ENCODE results near the gene RTN4. TPM values are rescaled to one million over a fixed set of nuclear protein-coding genes. Genes with fewer than 3 reads are reported as not detected.

Gene RTN4
- total and polyA plus RNA-seq, 2 experiments from 2014 or later = 218 to 221 TPM

GRCh38 chr2:55097082-55097460, 46.8 kb upstream of the RTN4 start:
- Histone ChIP-seq H3K4me3 (no peak overlapping the region), H3K4me2 (no peak overlapping the region), H3F3A (replicated peaks; ENCODE audit: low read depth) (no peaks in the 10 kb centered on the region), H3K27me3 (ENCODE audit: insufficient read depth) (no peaks in the 10 kb centered on the region), H3K79me2 (replicated peaks; ENCODE audit: insufficient read depth) (no peaks in the 10 kb centered on the region), H3K4me1 (ENCODE audit: insufficient read depth) (peaks cover 15% of the 10 kb centered on the region), H3K9me2 (ENCODE audit: insufficient read depth) (no peaks in the 10 kb centered on the region), H3K27ac (ENCODE audit: low read depth) (no peak overlapping the region), H2AFZ (0 out of 2 replicates have a peak overlapping the region, but pooled peaks have one; percentile 49), H3K36me3 (ENCODE audit: insufficient read depth) (no peaks in the 10 kb centered on the region; the same call in 1 of the 2 replicates), H4K20me1 (replicated peaks; ENCODE audit: insufficient read depth) (no peaks in the 10 kb centered on the region)
- no peaks in the 10 kb centered on the region for H3K36me3 Mint-ChIP-seq (ENCODE audit: low read depth)
- no peak for DNase-seq (ENCODE audit: low spot score)
- TF ChIP-seq NANOG (IDR thresholded peaks at IDR 0.05; ENCODE audit: borderline replicate concordance) = no peak
- TF ChIP-seq EZH2phosphoT487 (IDR thresholded peaks at IDR 0.05; ENCODE audit: unreplicated experiment) = no peak
- no peak for TF ChIP-seq ZNF114 (CRISPR knock-in tag; IDR thresholded peaks at IDR 0.05)
- no peak for TF ChIP-seq CREB1 (CRISPR knock-in tag; IDR thresholded peaks at IDR 0.05; ENCODE audit: low read depth)
- TF ChIP-seq POLR2AphosphoS5 (IDR thresholded peaks at IDR 0.05; ENCODE audit: low read depth) = no peak
- TF ChIP-seq JUNB (IDR thresholded peaks at IDR 0.05; ENCODE audit: unreplicated experiment) = no peak
- no peak for TF ChIP-seq ZNF462 (CRISPR knock-in tag; IDR thresholded peaks at IDR 0.05)
- TF ChIP-seq CTCF (conservative IDR thresholded peaks at IDR 0.05; ENCODE audit: low read depth in 2 of 2) = no peak
- TF ChIP-seq ZNF331 (CRISPR knock-in tag; IDR thresholded peaks at IDR 0.05; ENCODE audit: low read depth) = no peak
- no peak for TF ChIP-seq ETS1 (IDR thresholded peaks at IDR 0.05)
- TF ChIP-seq EZH2 (IDR thresholded peaks at IDR 0.05; ENCODE audit: low read depth, unreplicated experiment) = no peak
- TF ChIP-seq STAT1 (IDR thresholded peaks at IDR 0.05; ENCODE audit: unreplicated experiment) = no peak
- TF ChIP-seq, protein P1, sequence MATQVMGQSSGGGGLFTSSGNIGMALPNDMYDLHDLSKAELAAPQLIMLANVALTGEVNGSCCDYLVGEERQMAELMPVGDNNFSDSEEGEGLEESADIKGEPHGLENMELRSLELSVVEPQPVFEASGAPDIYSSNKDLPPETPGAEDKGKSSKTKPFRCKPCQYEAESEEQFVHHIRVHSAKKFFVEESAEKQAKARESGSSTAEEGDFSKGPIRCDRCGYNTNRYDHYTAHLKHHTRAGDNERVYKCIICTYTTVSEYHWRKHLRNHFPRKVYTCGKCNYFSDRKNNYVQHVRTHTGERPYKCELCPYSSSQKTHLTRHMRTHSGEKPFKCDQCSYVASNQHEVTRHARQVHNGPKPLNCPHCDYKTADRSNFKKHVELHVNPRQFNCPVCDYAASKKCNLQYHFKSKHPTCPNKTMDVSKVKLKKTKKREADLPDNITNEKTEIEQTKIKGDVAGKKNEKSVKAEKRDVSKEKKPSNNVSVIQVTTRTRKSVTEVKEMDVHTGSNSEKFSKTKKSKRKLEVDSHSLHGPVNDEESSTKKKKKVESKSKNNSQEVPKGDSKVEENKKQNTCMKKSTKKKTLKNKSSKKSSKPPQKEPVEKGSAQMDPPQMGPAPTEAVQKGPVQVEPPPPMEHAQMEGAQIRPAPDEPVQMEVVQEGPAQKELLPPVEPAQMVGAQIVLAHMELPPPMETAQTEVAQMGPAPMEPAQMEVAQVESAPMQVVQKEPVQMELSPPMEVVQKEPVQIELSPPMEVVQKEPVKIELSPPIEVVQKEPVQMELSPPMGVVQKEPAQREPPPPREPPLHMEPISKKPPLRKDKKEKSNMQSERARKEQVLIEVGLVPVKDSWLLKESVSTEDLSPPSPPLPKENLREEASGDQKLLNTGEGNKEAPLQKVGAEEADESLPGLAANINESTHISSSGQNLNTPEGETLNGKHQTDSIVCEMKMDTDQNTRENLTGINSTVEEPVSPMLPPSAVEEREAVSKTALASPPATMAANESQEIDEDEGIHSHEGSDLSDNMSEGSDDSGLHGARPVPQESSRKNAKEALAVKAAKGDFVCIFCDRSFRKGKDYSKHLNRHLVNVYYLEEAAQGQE (IDR thresholded peaks at IDR 0.05; ENCODE audit: unreplicated experiment) = no peak
- ATAC-seq = no peak
- no peaks in the 10 kb centered on the region for H3K9me3 Mint-ChIP-seq
- no peaks in the 10 kb centered on the region for H3K27me3 Mint-ChIP-seq (ENCODE audit: insufficient read depth, low read depth, poor library complexity)
- H3K27ac Mint-ChIP-seq = no peak overlapping the region
- no peak overlapping the region for H3K4me3 Mint-ChIP-seq
- peaks cover 14% of the 10 kb centered on the region; the same call in 2 of the 3 replicates for H3K4me1 Mint-ChIP-seq

Data from GM23338 (cell line).